Limb (tissue), 2 donors: ENCODE data around the gene ZNF281.
"Not testable (repeated sequence)": the region's sequence is repeated elsewhere in the genome, so short reads cannot be mapped to it uniquely, and the experiment has no call there.

Experiments
- DNase-seq, 2 donors: peaks; one replicate each; pipeline ENCODE4 v3.0.0-alpha.2; 2016; ENCODE audit errors: extremely low spot score in 2 of 2

ZNF281 gene, protein sequence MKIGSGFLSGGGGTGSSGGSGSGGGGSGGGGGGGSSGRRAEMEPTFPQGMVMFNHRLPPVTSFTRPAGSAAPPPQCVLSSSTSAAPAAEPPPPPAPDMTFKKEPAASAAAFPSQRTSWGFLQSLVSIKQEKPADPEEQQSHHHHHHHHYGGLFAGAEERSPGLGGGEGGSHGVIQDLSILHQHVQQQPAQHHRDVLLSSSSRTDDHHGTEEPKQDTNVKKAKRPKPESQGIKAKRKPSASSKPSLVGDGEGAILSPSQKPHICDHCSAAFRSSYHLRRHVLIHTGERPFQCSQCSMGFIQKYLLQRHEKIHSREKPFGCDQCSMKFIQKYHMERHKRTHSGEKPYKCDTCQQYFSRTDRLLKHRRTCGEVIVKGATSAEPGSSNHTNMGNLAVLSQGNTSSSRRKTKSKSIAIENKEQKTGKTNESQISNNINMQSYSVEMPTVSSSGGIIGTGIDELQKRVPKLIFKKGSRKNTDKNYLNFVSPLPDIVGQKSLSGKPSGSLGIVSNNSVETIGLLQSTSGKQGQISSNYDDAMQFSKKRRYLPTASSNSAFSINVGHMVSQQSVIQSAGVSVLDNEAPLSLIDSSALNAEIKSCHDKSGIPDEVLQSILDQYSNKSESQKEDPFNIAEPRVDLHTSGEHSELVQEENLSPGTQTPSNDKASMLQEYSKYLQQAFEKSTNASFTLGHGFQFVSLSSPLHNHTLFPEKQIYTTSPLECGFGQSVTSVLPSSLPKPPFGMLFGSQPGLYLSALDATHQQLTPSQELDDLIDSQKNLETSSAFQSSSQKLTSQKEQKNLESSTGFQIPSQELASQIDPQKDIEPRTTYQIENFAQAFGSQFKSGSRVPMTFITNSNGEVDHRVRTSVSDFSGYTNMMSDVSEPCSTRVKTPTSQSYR

DNA sequence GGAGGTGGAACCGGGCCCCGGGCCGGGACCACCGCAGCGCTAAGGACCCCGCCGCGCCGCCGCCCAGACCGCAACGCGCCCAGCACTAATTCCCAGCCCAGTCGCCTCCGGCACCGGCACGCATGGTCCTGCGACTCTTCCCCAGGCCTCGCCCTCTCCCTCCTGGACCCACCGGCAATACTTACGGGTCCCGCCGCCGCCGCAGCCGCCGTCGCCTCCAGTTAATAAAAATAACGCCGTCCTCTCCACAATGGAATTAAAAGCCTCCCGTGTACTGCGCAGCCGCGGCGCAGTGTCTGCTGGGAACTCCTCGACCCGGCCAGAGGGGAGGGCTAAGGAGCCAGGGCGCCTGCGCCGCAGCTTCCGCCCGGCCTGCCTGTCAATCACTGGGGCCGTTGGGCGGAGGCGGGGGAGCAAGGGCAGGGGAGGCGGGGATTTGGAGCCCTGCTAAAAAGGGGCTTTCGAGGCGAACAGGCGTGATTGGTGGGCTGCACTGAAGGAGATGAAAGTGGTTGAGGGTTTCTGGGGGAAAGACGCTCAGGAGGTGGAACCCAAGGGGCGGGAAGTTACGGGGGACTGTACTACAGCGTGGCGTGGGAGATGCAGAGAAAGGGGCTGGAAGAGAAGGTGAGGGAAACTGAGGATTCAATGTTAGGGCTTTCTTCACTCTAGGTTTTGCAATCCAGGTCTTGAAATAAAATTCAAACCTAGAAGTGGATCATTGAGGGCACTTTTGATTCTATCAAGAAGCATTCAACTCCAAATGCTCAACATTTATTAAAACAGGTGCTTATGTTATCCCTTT is at the start of gene ZNF281:
Gene ZNF281 (minus strand): TSS at position 276 of the 805 bp plus-strand sequence. CDS start 331 bp downstream, outside the sequence.
- DNase-seq = peak; percentile 97

DNA sequence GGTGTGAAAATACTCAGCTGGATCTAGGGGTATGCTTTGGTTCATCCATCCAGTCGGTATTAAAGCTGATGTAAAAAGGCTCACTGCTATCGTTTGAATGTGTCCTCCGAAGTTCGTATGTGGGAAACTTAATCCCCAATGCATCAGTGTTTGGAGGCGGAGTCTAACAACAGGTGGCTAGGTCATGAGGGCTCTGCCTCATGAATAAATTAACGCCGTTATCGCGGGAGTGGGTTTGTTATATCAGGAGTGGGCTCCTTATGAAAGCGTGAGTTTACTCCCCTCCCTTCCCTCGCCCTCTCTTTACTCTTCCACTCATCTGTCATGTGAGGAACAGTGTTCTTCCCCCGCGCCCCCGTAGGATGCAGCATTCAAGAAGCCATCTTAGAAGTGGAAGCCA is 48.9 kb upstream of the ZNF281 start:
- no peak for DNase-seq

DNA sequence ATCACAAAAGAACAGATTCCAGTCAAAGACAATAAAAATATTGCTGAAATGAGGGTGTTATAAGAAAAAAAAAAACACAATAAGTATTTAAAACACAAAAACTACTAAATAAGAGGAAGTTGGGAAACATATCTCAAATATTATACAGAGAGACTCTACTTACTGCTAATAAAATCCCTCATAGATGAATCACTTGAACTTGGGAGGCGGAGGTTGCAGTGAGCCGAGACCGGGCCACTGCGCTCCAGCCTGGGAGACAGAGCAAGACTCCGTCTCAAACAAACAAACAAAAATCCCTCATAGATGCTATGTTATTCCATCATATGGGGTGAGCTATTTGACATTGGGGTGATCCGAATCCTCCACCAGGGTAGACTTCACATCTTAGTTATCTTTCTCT is 48.0 kb upstream of the ZNF281 start:
- no peak for DNase-seq

DNA sequence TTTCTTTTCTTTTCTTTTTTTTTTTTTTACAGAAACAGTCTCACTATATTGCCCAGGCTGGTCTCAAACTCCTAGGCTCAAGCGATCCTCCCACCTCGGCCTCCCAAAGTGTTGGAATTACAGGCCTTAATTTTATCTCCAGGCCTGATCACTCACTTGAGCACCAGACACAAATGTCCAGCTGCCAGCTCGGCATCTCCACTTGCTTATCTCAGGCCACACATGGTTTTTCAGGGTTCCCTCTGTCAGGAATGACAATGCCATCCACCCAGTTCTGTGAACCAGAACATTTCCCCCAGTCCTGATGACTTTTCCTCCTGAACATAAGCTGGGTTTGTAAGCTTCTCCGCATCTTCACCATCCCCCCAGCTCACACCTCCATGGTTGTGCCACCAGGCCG is 44.6 kb upstream of the ZNF281 start:
- DNase-seq = no peak

DNA sequence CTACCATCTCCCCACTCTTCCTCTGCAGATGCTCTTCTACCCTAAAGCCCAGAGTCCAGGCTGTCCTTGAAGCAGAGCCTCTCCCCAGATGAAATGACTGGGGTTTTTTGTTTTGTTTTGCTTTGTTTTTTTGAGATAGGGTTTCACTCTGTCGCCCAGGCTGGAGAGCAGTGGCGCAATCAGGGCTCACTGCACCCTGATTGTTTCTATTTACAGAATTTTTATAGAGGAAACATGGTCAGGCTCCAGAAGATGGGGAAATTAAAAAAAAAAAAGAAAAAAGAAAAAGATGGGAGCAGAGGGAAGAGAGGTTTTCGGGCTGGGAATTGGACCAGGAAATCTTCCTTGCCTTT is 43.7 kb upstream of the ZNF281 start:
- no peak for DNase-seq

DNA sequence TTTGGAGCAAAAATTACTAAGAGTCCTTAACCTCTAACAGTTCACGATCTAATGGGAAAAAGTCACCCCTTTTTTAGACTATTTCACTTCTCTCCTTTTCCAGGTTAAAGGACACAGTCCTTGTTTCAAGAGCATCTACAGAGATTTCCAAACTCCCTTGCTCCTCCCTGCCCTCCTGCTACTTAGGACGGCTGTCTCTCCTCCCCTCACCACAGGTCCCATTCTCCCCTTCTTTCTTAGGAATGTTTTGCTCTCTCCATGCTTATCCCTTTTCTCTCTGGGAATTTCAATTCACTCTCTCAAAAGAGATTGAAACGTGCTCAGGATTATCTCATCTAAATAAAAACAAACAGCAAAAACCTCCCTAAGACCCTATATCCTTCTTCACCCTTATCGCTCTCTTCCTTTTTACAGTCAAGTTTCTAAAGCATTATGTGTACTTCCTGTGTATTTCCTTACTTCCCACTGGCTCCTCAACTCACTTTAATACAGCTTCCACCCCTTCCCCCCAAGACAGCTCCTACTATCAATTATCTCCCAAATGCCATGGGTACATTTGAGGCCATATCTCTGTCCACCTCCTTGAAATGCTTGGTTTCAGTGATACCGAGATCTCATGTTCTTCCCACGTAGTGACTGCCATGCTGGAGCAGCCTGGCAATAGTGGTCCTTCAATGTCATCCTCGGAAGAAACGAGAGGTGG is 43.2 kb upstream of the ZNF281 start:
- DNase-seq = no peak

DNA sequence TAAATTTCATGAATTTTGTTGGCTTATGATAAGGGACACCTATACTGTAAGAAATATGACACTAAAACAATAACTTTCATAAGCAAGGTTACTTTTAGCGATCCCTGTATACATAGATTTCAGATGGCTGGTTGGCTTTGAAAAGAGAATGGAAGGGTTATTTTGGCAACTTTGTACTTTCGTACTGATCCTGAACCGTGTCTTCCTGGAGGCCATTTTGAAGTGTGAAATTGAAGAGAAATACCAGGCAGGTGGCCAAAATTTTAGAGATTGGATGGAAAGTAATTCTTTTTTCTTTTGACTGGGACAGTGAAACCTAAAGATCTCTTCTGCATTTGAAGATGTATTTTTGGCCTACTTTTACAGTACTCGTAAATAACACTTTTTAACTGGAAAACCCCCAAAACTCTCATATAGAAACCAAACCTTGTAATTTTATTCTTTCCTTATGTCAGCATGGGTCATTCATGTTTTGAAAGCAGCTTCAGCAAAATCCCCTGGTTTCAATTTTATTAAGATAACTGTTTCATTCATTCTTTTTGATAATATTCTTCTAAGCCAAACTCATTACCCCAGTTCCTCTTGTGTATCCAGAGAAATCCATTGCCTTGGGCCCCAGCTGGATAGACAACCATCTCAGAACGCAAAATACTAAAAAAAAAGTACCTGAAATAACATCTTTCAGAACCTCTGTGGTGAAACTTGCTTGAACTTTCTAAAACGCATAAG is 38.4 kb upstream of the ZNF281 start:
- DNase-seq = no peak

DNA sequence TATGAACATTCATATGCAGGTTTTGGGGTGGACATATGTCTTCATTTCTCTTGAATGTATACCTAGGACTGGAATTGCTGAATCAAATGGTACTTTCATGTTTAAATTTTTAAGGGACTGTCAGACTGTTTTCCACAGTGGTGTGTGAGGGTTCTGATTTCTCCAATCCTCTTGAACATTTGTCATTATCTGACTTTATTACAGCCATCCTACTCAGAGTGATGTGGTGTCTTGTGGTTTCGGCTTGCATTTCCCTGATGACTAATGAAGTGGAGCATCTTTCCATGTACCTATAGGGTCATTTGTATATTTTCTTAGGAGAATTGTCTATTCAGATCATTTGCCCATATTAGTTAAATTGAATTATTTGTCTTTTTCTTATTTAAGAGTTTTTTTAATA is 35.4 kb upstream of the ZNF281 start:
- DNase-seq = no peak

DNA sequence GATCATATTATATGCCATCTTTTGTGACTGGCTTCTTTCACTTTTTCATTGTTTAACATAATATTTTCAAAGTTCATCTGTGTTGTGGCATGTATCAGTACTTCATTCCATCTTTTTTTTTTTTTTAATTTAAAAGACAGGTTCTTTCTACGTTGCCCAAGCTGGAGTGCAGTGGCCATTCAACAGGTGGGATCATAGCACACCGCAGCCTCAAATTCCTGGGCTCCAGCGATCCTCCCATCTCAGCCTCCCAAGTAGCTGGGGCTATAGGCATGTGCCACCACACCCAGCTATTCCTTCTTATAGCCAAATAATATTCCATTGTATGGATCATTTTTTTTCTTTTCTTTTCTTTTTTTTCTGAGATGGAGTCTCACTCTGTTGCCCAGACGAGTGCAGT is 34.6 kb upstream of the ZNF281 start:
- no peak for DNase-seq

DNA sequence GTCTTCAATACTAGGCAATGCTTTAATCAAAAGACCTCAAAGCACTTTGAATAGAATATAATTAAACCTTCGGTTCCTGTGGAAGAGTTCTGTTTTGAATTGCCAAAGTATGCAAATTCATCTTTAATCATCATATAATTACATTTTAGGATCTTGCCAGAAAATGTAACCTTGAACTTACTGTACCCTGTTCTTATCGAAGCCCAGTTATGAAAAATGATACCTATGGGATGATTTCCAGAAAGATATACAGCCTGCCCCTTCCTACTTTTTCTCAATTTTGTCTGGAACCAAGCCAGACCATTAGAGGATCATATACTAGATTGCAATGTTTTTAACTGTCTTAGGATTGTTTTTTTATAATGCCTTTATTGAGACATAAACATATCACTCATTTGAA is 34.0 kb upstream of the ZNF281 start:
- no peak for DNase-seq

DNA sequence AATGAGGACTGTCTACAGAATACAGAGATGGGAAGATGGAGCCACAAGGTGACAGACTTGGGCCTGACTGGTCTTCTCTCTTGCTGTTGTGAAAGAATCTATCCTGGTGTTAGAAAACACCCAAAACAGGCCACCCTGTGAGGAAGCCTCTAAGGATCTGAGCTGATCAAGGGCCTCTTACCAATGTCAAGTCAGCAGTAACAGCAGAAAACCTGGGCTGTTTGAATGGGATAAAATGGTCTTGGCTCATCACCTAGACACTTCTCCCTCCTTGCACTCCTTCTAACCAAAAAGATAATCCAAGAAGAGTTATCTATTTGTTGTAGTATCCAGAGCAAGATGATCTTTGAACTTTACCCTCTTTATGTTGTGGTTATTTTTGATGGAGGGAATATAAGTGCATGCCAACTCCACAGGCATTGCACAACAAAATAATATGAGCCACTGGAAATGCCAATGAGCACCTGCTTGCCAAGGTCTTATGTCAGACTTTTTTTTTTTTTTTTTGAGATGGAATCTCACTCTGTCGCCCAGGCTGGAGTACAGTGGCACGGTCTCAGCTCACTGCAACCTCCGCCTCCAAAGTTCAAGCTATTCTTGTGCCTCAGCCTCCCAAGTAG is 32.8 kb upstream of the ZNF281 start:
- DNase-seq = no peak

DNA sequence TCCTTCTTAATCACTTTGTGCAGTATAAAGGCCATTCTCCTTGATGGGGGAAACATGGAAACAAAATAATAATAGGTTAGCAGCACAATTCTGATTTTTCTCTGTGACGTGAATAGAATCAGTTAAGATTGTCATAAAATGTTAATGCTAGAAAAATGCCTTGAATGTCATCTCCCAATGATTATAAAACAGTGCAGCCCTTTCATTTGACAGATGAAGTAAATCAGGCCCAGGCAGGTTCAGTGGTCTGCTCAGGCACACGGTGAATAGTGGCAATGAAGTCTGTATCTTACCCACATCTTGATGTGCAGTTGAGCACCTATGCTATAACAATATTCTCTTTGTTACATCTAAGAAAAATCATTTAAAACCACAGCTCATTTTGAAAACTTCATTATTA is 32.2 kb upstream of the ZNF281 start:
- no peak for DNase-seq

DNA sequence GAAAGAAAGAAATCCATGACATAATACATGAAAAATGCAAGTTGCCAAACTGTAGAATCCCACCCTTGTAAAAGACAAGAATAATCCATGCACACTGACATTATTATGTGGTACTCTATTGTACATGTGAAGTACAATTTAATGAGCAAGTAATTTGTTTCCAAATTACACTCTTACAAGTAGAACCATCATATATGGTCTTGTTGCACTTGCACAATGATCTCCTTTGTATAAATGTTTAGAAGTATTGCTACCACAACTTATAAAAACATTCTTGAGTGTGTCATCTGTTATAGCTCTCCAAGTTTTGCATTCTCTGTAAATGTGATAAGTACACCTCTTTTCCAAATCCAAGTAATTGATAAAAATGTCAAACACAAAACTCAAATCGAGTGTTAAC is 29.1 kb upstream of the ZNF281 start:
- DNase-seq = no peak

DNA sequence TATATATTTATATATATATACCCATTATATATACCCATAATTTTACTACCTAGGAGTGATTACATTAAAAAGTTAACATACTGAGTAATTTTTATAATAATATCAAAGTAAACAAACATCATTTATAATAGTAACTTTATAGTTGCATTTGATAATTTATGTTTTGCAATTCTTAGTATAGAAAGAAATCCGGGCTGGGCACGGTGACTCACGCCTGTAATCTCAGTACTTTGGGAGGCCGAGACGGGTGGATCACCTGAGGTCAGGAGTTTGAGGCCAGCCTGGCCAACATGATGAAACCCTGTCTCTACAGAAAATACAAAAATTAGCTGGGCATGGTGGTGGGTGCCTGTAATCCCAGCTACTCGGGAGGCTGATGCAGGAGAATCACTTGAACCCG is 28.6 kb upstream of the ZNF281 start:
- DNase-seq = not testable (repeated sequence)

DNA sequence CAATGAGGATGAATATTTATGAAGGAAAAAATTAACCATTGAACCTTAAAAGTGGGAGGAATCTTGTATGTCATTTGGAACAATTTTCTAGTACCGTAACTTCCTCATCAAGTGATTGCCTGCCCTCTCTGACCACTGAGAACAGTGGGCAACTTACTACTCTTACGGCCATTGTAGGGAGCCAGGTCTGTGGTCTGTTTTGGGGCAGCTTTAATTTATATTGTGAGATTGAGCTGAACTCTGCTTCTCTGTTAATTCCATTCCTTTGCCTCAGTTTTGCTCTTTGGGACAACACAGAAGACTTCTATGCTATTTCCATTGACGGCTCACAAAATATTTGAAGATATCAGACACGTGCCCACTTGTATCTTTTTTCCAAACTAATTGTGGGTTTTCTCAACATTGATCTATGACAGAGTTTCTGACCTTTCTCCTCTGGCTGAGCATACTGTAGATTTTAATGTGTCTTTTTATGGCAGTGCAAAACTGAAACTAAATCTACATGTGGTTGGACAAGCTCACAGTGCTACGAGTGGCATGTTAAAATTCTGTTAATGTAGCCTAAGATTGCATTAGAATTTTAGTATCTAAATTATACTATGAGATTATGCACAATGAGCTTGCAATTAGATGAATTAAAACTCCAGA is 27.8 kb upstream of the ZNF281 start:
- no peak for DNase-seq

DNA sequence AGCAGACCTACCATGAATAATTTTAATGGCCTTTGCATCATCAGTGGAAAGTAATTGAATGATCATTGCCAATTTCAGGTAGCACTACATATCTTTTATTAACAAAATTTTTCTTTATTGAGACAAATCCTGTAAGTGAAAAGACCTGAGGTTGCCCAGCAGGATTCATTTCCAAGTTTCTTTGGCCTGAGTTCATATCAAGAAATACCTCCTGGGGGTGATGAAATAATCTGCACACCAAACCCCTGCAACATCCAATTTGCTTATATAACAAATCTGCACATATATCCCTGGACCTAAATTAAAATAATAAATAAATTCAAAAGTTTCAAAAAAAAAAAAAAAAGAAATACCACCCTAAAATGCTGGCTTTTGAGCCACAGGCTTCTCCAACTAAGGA is 27.3 kb upstream of the ZNF281 start:
- no peak for DNase-seq

DNA sequence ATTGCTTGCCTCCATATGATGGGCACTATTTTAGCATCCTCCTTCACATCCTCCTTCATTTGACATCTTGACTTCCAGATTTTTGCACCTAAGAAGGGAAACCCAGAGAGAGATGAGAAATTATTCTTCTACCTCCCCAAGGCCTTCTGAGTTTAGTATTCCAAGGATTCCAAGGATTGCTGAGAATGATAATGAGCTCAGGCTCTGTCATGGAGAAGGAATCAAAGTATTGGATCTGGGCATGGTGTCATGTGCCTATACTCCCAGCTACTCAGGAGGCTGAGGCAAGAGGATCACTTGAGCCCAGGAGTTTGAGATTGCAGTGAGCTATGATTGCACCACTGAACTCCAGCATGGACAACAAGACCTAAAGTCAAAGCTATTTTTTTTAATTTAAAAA is 26.6 kb upstream of the ZNF281 start:
- DNase-seq = no peak

DNA sequence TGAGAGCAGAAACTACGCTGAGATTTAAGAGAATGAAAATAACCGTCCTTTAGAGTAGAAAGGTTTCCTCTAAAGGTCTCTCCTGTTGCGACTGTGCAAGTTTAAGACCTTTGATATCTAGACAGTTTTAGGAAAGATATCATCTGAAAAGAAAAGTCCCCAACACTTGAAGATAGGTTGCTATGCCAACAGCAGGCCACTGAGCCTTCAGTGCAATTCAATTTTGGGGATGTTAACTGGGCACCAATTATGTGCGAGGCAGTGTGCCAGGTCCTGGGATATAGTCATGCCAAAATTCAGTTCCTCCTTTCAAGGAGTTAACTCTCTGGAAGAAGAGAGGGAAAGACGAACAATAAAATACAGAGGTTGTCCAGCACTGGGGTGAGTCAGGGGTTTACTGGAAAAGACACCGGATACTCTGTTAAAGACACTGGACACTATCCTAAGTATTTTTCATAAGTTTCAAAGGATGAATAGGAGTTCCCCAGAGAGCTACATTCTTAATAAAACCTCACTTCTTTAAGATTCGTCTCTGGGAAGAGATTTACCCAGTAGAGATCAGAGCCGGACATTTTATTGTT is 25.5 kb upstream of the ZNF281 start:
- no peak for DNase-seq

DNA sequence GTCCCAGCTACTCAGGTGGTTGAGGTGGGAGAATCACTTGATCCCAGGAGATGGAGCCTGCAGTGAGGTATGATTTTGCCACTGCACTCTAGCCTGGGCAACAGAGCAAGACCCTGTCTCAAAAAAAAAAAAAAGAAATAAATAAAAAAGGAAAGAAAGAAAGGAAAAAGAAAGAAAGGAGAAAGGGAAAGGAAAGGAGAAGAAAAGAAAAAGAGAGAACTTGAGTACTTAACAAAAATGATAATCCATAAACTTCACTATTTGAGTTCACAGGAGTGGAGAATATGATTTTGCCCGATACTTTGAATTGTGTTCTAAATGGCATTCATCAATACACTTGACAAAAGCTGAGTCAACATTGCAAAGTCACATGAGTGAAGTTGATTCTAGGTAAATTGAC is 23.8 kb upstream of the ZNF281 start:
- DNase-seq = no peak
